Right lobe of liver (tissue), 4 donors: ENCODE results near the gene GPBP1.

Source experiments
- POLR2A ChIP-seq: fragments of 450-650 bp; IDR thresholded peaks from one replicate; pipeline ENCODE4 v1.6.1; 2017; ENCODE audit warnings: antibody characterized with exemption, mild to moderate bottlenecking
- TF ChIP-seq, protein P1 (sequence below), 4 donors: fragments of 200-600 bp in 3 of 4; fragments of 450-650 bp in 1 of 4; IDR thresholded peaks; one replicate each; pipeline versions ENCODE4 v1.5.1 to v1.8.0; 2016 to 2022; ENCODE audit warnings: antibody characterized with exemption in 4 of 4, mild to moderate bottlenecking in 2 of 4
- donor health status: DM: no; HTN: no; CAD: no.
- donor health status: DM: no; HTN: no; CAD: no.
- donor health status: DM: no; HTN: yes; CAD: no.

DNA sequence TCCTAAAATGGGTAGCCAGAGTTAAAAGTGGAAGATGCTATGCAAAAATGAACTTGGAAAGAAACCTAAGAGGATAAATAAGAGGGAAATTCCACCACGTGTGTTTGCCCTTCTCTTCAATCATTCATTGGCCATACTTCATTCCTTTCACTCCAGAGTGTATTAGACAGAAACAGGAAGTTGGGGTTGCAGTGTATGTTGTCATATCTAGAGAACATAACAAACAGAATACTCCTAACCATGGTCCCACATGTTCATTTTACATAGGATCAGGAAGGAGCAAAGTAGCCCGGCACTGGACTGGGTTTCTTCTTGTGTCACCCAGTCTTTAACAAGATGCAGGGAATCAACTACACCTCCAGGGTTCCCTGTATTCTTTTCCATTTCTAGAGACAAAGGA is 7.6 kb upstream of the GPBP1 start:
- TF ChIP-seq, protein P1, sequence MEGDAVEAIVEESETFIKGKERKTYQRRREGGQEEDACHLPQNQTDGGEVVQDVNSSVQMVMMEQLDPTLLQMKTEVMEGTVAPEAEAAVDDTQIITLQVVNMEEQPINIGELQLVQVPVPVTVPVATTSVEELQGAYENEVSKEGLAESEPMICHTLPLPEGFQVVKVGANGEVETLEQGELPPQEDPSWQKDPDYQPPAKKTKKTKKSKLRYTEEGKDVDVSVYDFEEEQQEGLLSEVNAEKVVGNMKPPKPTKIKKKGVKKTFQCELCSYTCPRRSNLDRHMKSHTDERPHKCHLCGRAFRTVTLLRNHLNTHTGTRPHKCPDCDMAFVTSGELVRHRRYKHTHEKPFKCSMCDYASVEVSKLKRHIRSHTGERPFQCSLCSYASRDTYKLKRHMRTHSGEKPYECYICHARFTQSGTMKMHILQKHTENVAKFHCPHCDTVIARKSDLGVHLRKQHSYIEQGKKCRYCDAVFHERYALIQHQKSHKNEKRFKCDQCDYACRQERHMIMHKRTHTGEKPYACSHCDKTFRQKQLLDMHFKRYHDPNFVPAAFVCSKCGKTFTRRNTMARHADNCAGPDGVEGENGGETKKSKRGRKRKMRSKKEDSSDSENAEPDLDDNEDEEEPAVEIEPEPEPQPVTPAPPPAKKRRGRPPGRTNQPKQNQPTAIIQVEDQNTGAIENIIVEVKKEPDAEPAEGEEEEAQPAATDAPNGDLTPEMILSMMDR (IDR thresholded peaks at IDR 0.05): no peak
- no peak for TF ChIP-seq POLR2A
